ENCODE results near the gene ETFBKMT. TPM values are rescaled to one million over a fixed set of nuclear protein-coding genes. Genes with fewer than 3 reads are reported as not detected.

ETFBKMT gene
- total RNA-seq = 1 to 10 TPM; 1.4 to 3.2 (median 2.5) TPM

GRCh38 chr12:31659087-31659942 is at the start of gene ETFBKMT:
Gene ETFBKMT, plus strand, starts transcription at chr12:31659688. Its CDS starts 2,266 bp downstream, at chr12:31661954.
- TF ChIP-seq CTCF (IDR thresholded peaks at IDR 0.05) = peak in 1 of 3 donors; percentile 14
- DNase-seq (ENCODE audit: low spot score) = peak; percentile 62
- ATAC-seq (ENCODE audit: low FRiP score) = peak; percentile 91

- DNase-seq (ENCODE audit: low spot score) = no peak
- no peak for TF ChIP-seq CTCF (IDR thresholded peaks at IDR 0.05)
- no peak for ATAC-seq (ENCODE audit: low FRiP score)
Observed at GRCh38 chr12:31612819-31613218, 46.7 kb upstream of the ETFBKMT start.

- ATAC-seq (ENCODE audit: low FRiP score) (no peak), DNase-seq (ENCODE audit: low spot score) (no peak)
- no peak for TF ChIP-seq CTCF (IDR thresholded peaks at IDR 0.05)
Observed at GRCh38 chr12:31618228-31619025, 41.1 kb upstream of the ETFBKMT start.

- no peak for DNase-seq (ENCODE audit: low spot score)
- ATAC-seq (ENCODE audit: low FRiP score) = no peak
- no peak for TF ChIP-seq CTCF (IDR thresholded peaks at IDR 0.05)
Observed at GRCh38 chr12:31620311-31620710, 39.2 kb upstream of the ETFBKMT start.

- TF ChIP-seq CTCF (IDR thresholded peaks at IDR 0.05) = no peak
- ATAC-seq (ENCODE audit: low FRiP score) (no peak), DNase-seq (ENCODE audit: low spot score) (no peak)
Observed at GRCh38 chr12:31622038-31622437, 37.5 kb upstream of the ETFBKMT start.

GRCh38 chr12:31626270-31626995 is 33.1 kb upstream of the ETFBKMT start:
- no peak for TF ChIP-seq CTCF (IDR thresholded peaks at IDR 0.05)
- ATAC-seq (ENCODE audit: low FRiP score) (no peak), DNase-seq (ENCODE audit: low spot score) (no peak)

All from omental fat pad (tissue), 4 donors.